ENCODE results near the gene NAV1.

DNA sequence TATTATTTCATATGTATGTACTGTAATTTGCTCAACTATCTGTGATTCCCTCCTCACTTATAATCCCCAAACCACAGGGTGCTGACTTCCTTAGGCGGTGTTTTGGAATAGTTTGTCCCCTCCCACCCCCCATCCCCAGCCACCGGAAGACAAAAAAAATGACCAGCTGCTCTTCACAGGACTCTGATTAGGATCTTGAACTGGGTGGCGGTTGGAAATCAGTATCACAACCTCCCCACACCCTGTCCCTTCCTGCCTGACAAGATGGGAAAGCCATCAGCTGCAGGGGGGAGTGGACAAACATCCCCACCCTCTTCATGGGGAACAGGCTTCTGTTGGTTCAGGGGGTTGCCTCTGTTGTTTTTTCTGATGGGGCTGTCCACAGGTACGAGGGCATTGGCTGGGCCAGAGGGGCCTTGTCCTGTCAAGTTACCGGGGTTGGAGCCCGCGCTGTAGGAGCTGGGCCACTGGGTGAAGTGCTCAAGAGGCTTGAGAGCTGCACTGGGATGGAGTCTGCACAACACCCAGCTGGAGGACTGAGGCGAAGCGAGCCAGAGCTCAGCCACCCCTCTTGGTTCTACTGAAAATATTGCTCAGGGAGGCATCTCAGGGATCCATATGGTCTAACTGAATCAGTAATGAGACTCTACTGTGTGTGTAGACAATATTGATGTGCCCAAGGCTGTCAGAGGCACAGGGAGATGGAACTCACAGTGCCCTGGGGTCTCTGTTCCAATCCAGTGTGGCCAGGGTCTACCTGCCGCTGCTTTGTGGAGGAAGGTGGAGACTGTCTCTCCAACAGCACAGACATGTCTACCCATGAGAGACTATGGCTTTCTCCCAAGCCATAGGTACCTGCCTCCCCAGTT is 28.2 kb downstream of the NAV1 start:
- no peak for TF ChIP-seq CTCF (IDR thresholded peaks at IDR 0.05)
- TF ChIP-seq POLR2A (IDR thresholded peaks at IDR 0.05) = no peak
- no peak for TF ChIP-seq POLR2AphosphoS5 (IDR thresholded peaks at IDR 0.05)
